Left lung (tissue), 10 donors: ENCODE data around the gene FAM180A. TPM values are rescaled to one million over a fixed set of nuclear protein-coding genes. Genes with fewer than 3 reads are reported as not detected.

Experiments used
- ATAC-seq: fragments of 200-7000 bp; cut with Tn5 transposase; one replicate; pipeline ENCODE4 v1.9.1; 2020; ENCODE audit warnings: moderate library complexity
- DNase-seq, 4 donors: peaks; one replicate each; pipeline ENCODE4 v3.0.0-alpha.2; 2013 to 2020
- H3K27ac ChIP-seq, 2 donors: fragments of 200-600 bp; sonication (generic) in 1 of 2; one replicate each; pipeline versions ENCODE4 v1.5.0 to v1.8.0; 2020 to 2021
- H3K27me3 ChIP-seq, 2 donors: fragments of 200-600 bp; sonication (generic) in 1 of 2; one replicate each; pipeline versions ENCODE4 v1.5.0 to v1.8.0; 2020 to 2021
- H3K36me3 ChIP-seq, 2 donors: fragments of 200-600 bp; sonication (generic) in 1 of 2; one replicate each; pipeline versions ENCODE4 v1.5.0 to v1.8.0; 2020 to 2021
- H3K4me1 ChIP-seq, 2 donors: fragments of 200-600 bp; one replicate each; pipeline ENCODE4 v1.8.0; 2021
- H3K4me3 ChIP-seq, 2 donors: fragments of 200-600 bp; sonication (generic) in 1 of 2; one replicate each; pipeline versions ENCODE4 v1.5.0 to v1.8.0; 2020 to 2021; ENCODE audit warnings: mild to moderate bottlenecking in 1 of 2
- H3K9me3 ChIP-seq, 2 donors: fragments of 200-600 bp; sonication (generic) in 1 of 2; one replicate each; pipeline versions ENCODE4 v1.5.0 to v1.8.0; 2020 to 2021
- CTCF ChIP-seq, 2 donors: fragments of 200-600 bp; sonication (generic) in 1 of 2; IDR thresholded peaks; one replicate each; pipeline versions ENCODE4 v1.5.0 to v1.8.0; 2021; ENCODE audit warnings: antibody characterized with exemption in 2 of 2
- intact Hi-C, 2 donors: fragments of 100-400 bp; cut with DNase I; formaldehyde crosslinking; loops; one replicate each; pipeline versions ENCODE4 v1.11.2 to v1.14.2; 2022
- polyA plus RNA-seq, 6 donors: library from polyadenylated mRNA; unstranded; fragments of 120-200 nt; gene quantifications; one replicate each; pipeline ENCODE4 v1.2.1, GENCODE V29; 2013; ENCODE audit not compliant: insufficient read length in 6 of 6
- total RNA-seq, 2 donors: library from RNA; stranded (reverse); fragmentation: NEBNext Ultra II Directional; extraction: Animal tissue kit (Norgen Biotek cat#: 25700); gene quantifications; one replicate each; pipeline ENCODE4 v1.2.1, GENCODE V29; 2021
- donor health status: DM: no; HTN: yes; CAD: no.
- donor health status: DM: no; HTN: no; CAD: no.

The FAM180A gene
- total and polyA plus RNA-seq, 8 donors, result 0.11 to 6.8 (median 0.24) TPM; not detected in 2

GRCh38 chr7:135772639-135773222, 24.1 kb upstream of the FAM180A start:
- intact Hi-C loops, result no loop called here
- DNase-seq, result no peak
- Histone ChIP-seq H3K27me3 (no peaks in the 10 kb centered on the region), H3K27ac (no peak overlapping the region), H3K9me3 (no peaks in the 10 kb centered on the region), H3K36me3 (no peaks in the 10 kb centered on the region), H3K4me1 (peaks cover 0 to 10% of the 10 kb centered on the region in 2 donors), H3K4me3 (no peak overlapping the region)
- no peak for TF ChIP-seq CTCF (IDR thresholded peaks at IDR 0.05)
- no peak for ATAC-seq

DNA sequence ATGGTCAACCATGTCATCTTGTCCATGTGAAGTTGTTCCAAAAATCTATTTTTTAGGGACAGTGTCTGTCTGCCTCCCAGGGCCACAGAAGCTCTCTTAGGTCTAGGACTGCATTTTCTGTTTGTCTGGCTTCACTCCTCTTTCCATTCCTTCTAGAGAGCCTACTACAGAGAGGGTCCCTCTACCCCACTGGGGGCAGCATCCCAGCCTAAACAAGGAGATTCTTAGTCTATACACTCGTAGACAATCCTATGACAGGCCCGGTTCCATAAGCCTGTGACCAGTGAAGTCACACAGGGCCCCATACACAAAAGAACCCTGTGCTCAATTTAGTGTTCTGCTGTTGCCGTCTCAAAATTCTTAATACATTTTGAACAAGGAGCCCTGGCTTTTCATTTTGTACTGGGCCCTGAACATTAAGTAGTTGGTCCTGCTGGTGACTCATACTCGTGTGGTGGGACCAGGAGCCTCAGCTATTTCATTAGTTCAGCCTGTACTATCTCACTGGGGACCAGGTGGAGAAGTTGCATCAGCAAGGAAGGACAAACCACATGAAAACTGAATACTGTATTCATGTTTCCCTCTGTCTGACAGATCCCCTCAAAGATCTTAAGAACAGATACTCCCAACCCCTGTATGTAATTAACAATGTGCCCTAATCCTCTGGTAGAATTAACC, 23.5 kb upstream of the FAM180A start:
- H3K27me3 ChIP-seq, result no peaks in the 10 kb centered on the region
- intact Hi-C loops, result no loop called here
- peaks cover 0 to 10% of the 10 kb centered on the region in 2 donors for H3K4me1 ChIP-seq
- H3K36me3 ChIP-seq, result no peaks in the 10 kb centered on the region
- no peak for TF ChIP-seq CTCF (IDR thresholded peaks at IDR 0.05)
- no peak overlapping the region for H3K4me3 ChIP-seq
- H3K9me3 ChIP-seq, result no peaks in the 10 kb centered on the region
- H3K27ac ChIP-seq, result no peak overlapping the region
- DNase-seq, result no peak
- ATAC-seq, result no peak

DNA sequence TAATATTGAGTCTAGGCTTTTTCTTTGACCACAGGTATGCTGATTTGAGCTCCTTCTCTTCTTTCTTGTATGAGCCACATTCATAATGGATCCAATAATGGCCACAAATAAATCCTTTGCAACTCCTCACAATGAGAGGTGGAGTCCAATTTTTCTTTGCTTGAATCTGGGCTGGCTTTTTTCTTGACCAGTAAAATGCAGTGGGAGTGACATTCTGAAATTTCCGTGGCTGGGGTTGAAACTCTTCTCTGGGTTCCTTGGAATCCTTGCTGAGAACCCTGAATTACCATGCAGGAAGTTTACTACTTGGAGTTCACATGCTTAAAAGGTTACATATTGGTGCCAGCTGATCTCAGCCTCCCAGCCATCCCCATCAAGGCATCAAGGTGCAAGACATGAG, 22.4 kb upstream of the FAM180A start:
- Histone ChIP-seq H3K9me3 (no peaks in the 10 kb centered on the region), H3K36me3 (no peaks in the 10 kb centered on the region), H3K27me3 (no peaks in the 10 kb centered on the region), H3K27ac (no peak overlapping the region), H3K4me1 (peaks cover 0 to 10% of the 10 kb centered on the region in 2 donors), H3K4me3 (no peak overlapping the region)
- DNase-seq (no peak), ATAC-seq (no peak)
- intact Hi-C loops, result no loop called here
- TF ChIP-seq CTCF (IDR thresholded peaks at IDR 0.05), result no peak

GRCh38 chr7:135770139-135770710, 21.6 kb upstream of the FAM180A start:
- TF ChIP-seq CTCF (IDR thresholded peaks at IDR 0.05), result no peak
- no peak for DNase-seq
- H3K4me1 ChIP-seq, result peaks cover 0 to 10% of the 10 kb centered on the region in 2 donors
- no peak overlapping the region for H3K27ac ChIP-seq
- H3K27me3 ChIP-seq, result no peaks in the 10 kb centered on the region
- no peaks in the 10 kb centered on the region for H3K9me3 ChIP-seq
- no peak overlapping the region for H3K4me3 ChIP-seq
- H3K36me3 ChIP-seq, result no peaks in the 10 kb centered on the region
- intact Hi-C loops, result no loop called here
- no peak for ATAC-seq

DNA sequence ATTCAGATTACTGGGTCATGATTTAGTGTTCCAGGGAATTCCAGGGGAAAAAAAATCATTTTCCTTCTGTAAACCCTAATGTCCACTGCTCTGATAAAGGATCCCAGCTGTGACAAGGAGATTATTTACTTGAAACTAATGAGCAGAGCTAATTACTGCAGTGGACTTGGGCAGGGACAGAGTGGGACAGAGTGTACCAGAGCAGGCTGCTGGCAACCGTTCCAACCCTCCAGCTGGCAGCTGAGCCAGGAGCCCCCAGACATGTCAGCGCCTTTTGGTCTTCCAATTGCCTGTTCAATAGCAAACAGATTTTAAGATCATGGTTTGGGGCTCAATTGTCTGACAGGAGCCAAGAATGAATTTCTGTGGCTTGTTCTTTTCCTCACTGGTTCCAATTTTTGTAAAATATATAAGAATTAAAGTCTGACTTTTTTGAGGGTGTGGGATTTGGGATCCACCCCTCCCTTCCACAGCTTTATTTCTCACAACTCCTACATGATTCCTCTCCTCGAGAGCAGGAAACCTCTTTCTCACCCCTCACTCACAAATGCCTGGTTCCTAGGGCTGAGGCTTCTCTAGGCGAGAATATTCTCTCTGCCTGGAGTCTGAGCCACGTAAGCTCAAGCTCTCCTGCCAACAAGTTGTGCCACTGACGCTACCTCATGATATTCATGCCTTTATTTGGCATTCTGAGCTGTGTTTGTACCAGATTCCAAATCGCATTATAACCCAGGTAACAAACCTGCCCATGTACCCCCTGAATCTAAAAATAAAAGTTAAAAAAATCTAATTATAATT, 20.6 kb upstream of the FAM180A start:
- Histone ChIP-seq H3K27me3 (no peaks in the 10 kb centered on the region), H3K9me3 (no peaks in the 10 kb centered on the region), H3K27ac (peak overlapping the region in 1 of 2 donors; percentile 37), H3K36me3 (no peaks in the 10 kb centered on the region), H3K4me3 (no peak overlapping the region), H3K4me1 (peaks cover 0 to 6% of the 10 kb centered on the region in 2 donors)
- ATAC-seq, result no peak
- intact Hi-C loops, result no loop called here
- TF ChIP-seq CTCF (IDR thresholded peaks at IDR 0.05), result no peak
- no peak for DNase-seq
